Activated effector memory CD4-positive, alpha-beta T cell treated with anti-CD3 and anti-CD28 coated beads, Interleukin-2, amount 50 U/mL, for 16 hours (primary cell): ENCODE data around the gene RAN.
A peak's percentile ranks its signal among the peaks of the same experiment; 100 is the strongest.
"Not testable (repeated sequence)": the region's sequence is repeated elsewhere in the genome, so short reads cannot be mapped to it uniquely, and the experiment has no call there.

Source experiments
- DNase-seq: peaks from one replicate; pipeline ENCODE4 v3.0.0-alpha.2; 2020

The RAN gene

GRCh38 chr12:130871286-130872178 lies at the start of gene RAN:
Gene RAN, plus strand, starts transcription at chr12:130872066. Its CDS starts 528 bp downstream, at chr12:130872594.
- DNase-seq = peak; percentile 98

GRCh38 chr12:130825771-130826150 lies 46.1 kb upstream of the RAN start:
- no peak for DNase-seq

GRCh38 chr12:130826151-130826801 lies 45.6 kb upstream of the RAN start:
- DNase-seq = peak; percentile 90

GRCh38 chr12:130827432-130827831 lies 44.4 kb upstream of the RAN start:
- DNase-seq = no peak

GRCh38 chr12:130828895-130829294 lies 43.0 kb upstream of the RAN start:
- DNase-seq = no peak

- DNase-seq = no peak
Observed at GRCh38 chr12:130829391-130830245, 42.2 kb upstream of the RAN start.

- DNase-seq = no peak
Observed at GRCh38 chr12:130830246-130830551, 41.7 kb upstream of the RAN start.

- no peak for DNase-seq
Observed at GRCh38 chr12:130831246-130831645, 40.6 kb upstream of the RAN start.

- DNase-seq = no peak
Observed at GRCh38 chr12:130831876-130832405, 39.9 kb upstream of the RAN start.

- no peak for DNase-seq
Observed at GRCh38 chr12:130832561-130833209, 39.2 kb upstream of the RAN start.

GRCh38 chr12:130835011-130835410 lies 36.9 kb upstream of the RAN start:
- no peak for DNase-seq

GRCh38 chr12:130835436-130835835 lies 36.4 kb upstream of the RAN start:
- DNase-seq = no peak

GRCh38 chr12:130838284-130838950 lies 33.4 kb upstream of the RAN start:
- no peak for DNase-seq

GRCh38 chr12:130838951-130839769 lies 32.7 kb upstream of the RAN start, which contains the start of gene STX2:
Gene STX2, minus strand, starts transcription at chr12:130839250. Its CDS starts 151 bp downstream, at chr12:130839099.
- DNase-seq = peak; percentile 97

- DNase-seq = no peak
Observed at GRCh38 chr12:130839770-130840404, 32.0 kb upstream of the RAN start.

- no peak for DNase-seq
Observed at GRCh38 chr12:130846369-130846768, 25.5 kb upstream of the RAN start.

- DNase-seq = no peak
Observed at GRCh38 chr12:130847112-130847511, 24.8 kb upstream of the RAN start.

- DNase-seq = not testable (repeated sequence)
Observed at GRCh38 chr12:130848105-130848504, 23.8 kb upstream of the RAN start.

GRCh38 chr12:130848785-130849305 lies 23.0 kb upstream of the RAN start:
- DNase-seq = not testable (repeated sequence)
